ENCODE measurements around the gene KRT38.

- no peak for TF ChIP-seq CTCF (IDR thresholded peaks at IDR 0.05)
- TF ChIP-seq POLR2A (IDR thresholded peaks at IDR 0.05) = no peak
- no peak for TF ChIP-seq POLR2AphosphoS5 (IDR thresholded peaks at IDR 0.05)
These were observed 29.5 kb downstream of the KRT38 start for GRCh38 chr17:41411072-41411840.
